NCI-H146 (cell line): ENCODE measurements around the gene TENM4.
"Not testable (repeated sequence)": the region's sequence is repeated elsewhere in the genome, so short reads cannot be mapped to it uniquely, and the experiment has no call there.

Experiments
- DNase-seq: peaks from one replicate; lab custom pipeline; 2025; lab: John Stamatoyannopoulos, UW

TENM4 gene

GRCh38 chr11:79209540-79210266, 231.1 kb downstream of the TENM4 start:
- no peak for DNase-seq

GRCh38 chr11:79208126-79208525, 232.7 kb downstream of the TENM4 start:
- DNase-seq = no peak

GRCh38 chr11:79206951-79207350, 233.9 kb downstream of the TENM4 start:
- no peak for DNase-seq

- DNase-seq = no peak
Observed at GRCh38 chr11:79205786-79206185, 235.0 kb downstream of the TENM4 start.

GRCh38 chr11:79201677-79202347, 239.0 kb downstream of the TENM4 start:
- DNase-seq = no peak

GRCh38 chr11:79200398-79201070, 240.3 kb downstream of the TENM4 start:
- DNase-seq = no peak

- DNase-seq = no peak
Observed at GRCh38 chr11:79199729-79200354, 241.0 kb downstream of the TENM4 start.

GRCh38 chr11:79198898-79199250, 242.0 kb downstream of the TENM4 start:
- DNase-seq = no peak

- DNase-seq = no peak
Observed at GRCh38 chr11:79198203-79198897, 242.5 kb downstream of the TENM4 start.

- no peak for DNase-seq
Observed at GRCh38 chr11:79196950-79197349, 243.9 kb downstream of the TENM4 start.

GRCh38 chr11:79195209-79195608, 245.6 kb downstream of the TENM4 start:
- no peak for DNase-seq

GRCh38 chr11:79193663-79194310, 247.0 kb downstream of the TENM4 start:
- no peak for DNase-seq

- DNase-seq = no peak
Observed at GRCh38 chr11:79192836-79193235, 248.0 kb downstream of the TENM4 start.

GRCh38 chr11:79191716-79192115, 249.1 kb downstream of the TENM4 start:
- DNase-seq = not testable (repeated sequence)

GRCh38 chr11:79190553-79190952, 250.3 kb downstream of the TENM4 start:
- not testable (repeated sequence) for DNase-seq

GRCh38 chr11:79189601-79190000, 251.2 kb downstream of the TENM4 start:
- no peak for DNase-seq

- no peak for DNase-seq
Observed at GRCh38 chr11:79189055-79189454, 251.8 kb downstream of the TENM4 start.

- no peak for DNase-seq
Observed at GRCh38 chr11:79186669-79187068, 254.2 kb downstream of the TENM4 start.

- no peak for DNase-seq
Observed at GRCh38 chr11:79185351-79185750, 255.5 kb downstream of the TENM4 start.

- no peak for DNase-seq
Observed at GRCh38 chr11:79184285-79184684, 256.5 kb downstream of the TENM4 start.

GRCh38 chr11:79182794-79183193, 258.0 kb downstream of the TENM4 start:
- DNase-seq = no peak

GRCh38 chr11:79179087-79179486, 261.7 kb downstream of the TENM4 start:
- DNase-seq = no peak
